ENCODE measurements around the gene ANKRD33. TPM values are rescaled to one million over a fixed set of nuclear protein-coding genes. Genes with fewer than 3 reads are reported as not detected.
A peak's percentile ranks its signal among the peaks of the same experiment; 100 is the strongest.

The ANKRD33 gene
- total RNA-seq, 2 donors from 2014 or later = 0.46 TPM; not detected in 1

DNA sequence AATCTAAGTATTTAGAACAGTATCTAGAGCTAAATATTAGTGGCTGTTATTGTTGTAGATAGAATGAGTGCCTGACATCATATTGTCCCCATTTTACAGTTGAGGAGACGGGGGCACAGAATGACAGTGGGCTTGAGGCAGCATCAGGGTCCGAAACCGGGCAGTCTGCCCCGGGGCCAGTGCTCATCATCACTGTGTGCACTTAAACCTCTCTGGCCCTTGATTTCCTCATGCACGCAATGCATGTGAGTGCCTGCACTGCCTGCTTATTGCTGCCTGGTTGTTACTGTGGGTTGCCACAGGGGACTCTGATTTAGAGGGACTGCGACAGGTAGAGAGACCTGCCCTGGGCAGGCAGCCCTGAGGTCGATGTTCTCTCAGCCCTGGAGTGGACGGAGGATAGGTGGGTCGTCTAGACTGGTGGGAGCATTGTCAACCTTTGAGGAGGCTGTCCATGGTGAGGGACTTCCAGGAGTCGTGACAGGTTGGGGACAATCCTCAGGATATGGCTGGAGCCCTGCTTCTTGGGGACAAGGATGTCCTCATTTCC lies 29.2 kb downstream of the ANKRD33 start:
- 91 to 100% methylated on average over 8 to 10 of the region's 10 CpGs for WGBS, 2 experiments (ENCODE audit: insufficient coverage in 1 of 2, insufficient read length in 1 of 2)
- Histone ChIP-seq H3K36me3 (ENCODE audit: control insufficient read depth, insufficient read depth, low read length) (no peaks in the 10 kb centered on the region), H3K9me3 (ENCODE audit: control insufficient read depth, low read length) (no peaks in the 10 kb centered on the region), H3K27ac (ENCODE audit: low read depth, low read length) (no peak overlapping the region), H3K4me3 (ENCODE audit: low read length) (no peak overlapping the region), H3K27me3 (ENCODE audit: control insufficient read depth, insufficient read depth, low read length, poor library complexity, severe bottlenecking) (no peaks in the 10 kb centered on the region), H3K4me1 (ENCODE audit: control insufficient read depth, insufficient read depth, low read length) (peaks cover 6% of the 10 kb centered on the region), H3K9ac (ENCODE audit: extremely low read depth, low read length, poor library complexity, severe bottlenecking) (no peak overlapping the region)
- no peak for DNase-seq
- Mint-ChIP-seq H3K4me3 (no peak overlapping the region), H3K36me3 (ENCODE audit: low read depth) (no peaks in the 10 kb centered on the region), H3K27me3 (ENCODE audit: insufficient read depth) (peaks cover 14% of the 10 kb centered on the region), H3K27ac (no peak overlapping the region), H3K4me1 (peaks cover 20% of the 10 kb centered on the region), H3K9me3 (no peaks in the 10 kb centered on the region)
- TF ChIP-seq, protein P1, sequence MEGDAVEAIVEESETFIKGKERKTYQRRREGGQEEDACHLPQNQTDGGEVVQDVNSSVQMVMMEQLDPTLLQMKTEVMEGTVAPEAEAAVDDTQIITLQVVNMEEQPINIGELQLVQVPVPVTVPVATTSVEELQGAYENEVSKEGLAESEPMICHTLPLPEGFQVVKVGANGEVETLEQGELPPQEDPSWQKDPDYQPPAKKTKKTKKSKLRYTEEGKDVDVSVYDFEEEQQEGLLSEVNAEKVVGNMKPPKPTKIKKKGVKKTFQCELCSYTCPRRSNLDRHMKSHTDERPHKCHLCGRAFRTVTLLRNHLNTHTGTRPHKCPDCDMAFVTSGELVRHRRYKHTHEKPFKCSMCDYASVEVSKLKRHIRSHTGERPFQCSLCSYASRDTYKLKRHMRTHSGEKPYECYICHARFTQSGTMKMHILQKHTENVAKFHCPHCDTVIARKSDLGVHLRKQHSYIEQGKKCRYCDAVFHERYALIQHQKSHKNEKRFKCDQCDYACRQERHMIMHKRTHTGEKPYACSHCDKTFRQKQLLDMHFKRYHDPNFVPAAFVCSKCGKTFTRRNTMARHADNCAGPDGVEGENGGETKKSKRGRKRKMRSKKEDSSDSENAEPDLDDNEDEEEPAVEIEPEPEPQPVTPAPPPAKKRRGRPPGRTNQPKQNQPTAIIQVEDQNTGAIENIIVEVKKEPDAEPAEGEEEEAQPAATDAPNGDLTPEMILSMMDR (conservative IDR thresholded peaks at IDR 0.05) = no peak

DNA sequence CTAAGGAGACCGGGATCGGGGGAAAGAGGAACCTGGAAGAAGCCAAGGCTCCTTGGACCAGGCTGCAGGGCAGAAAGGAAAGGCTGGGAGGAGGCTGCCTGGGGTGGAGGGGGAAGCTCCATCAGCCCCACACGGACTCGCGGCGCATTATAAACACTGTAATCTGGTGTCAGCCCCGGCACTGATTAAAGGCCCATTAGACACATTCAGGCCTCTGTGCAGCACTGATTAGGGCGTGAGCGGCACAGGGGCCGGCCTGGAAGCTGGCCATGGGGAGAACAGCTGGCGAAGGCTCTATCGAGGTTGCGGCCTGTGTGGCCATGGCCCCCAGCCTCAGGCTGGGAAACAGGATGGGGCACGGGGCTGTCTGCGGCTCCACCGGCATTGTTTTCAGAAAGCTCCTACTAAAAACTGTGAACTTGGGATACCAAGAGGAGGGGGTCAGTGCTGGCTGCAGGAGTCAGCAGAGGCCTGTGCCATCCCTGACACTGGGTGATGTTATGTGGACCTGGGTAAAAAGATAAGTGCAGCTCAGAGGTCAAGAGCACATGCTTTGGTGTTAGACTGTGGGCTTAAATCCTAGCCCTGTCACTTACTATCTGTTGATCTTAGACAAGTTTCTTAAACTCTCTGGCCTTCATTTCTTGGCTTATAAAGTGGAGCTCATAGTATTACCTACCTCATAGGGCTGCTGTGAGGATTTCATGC lies 30.0 kb downstream of the ANKRD33 start:
- Mint-ChIP-seq H3K27ac (no peak overlapping the region), H3K27me3 (ENCODE audit: insufficient read depth) (peaks cover 14% of the 10 kb centered on the region), H3K9me3 (no peaks in the 10 kb centered on the region), H3K36me3 (ENCODE audit: low read depth) (no peaks in the 10 kb centered on the region), H3K4me3 (no peak overlapping the region), H3K4me1 (peaks cover 21% of the 10 kb centered on the region)
- H3K36me3 ChIP-seq (ENCODE audit: control insufficient read depth, insufficient read depth, low read length) = no peaks in the 10 kb centered on the region
- H3K27me3 ChIP-seq (ENCODE audit: control insufficient read depth, insufficient read depth, low read length, poor library complexity, severe bottlenecking) = no peaks in the 10 kb centered on the region
- WGBS, 2 experiments (ENCODE audit: insufficient coverage in 1 of 2, insufficient read length in 1 of 2) = 91 to 100% methylated on average over 3 to 16 of the region's 16 CpGs
- H3K9me3 ChIP-seq (ENCODE audit: control insufficient read depth, low read length) = no peaks in the 10 kb centered on the region
- no peak overlapping the region for H3K9ac ChIP-seq (ENCODE audit: extremely low read depth, low read length, poor library complexity, severe bottlenecking)
- no peak overlapping the region for H3K27ac ChIP-seq (ENCODE audit: low read depth, low read length)
- no peak overlapping the region for H3K4me3 ChIP-seq (ENCODE audit: low read length)
- TF ChIP-seq, protein P1 (conservative IDR thresholded peaks at IDR 0.05) = no peak
- DNase-seq = peak; percentile 53
- H3K4me1 ChIP-seq (ENCODE audit: control insufficient read depth, insufficient read depth, low read length) = peaks cover 6% of the 10 kb centered on the region

DNA sequence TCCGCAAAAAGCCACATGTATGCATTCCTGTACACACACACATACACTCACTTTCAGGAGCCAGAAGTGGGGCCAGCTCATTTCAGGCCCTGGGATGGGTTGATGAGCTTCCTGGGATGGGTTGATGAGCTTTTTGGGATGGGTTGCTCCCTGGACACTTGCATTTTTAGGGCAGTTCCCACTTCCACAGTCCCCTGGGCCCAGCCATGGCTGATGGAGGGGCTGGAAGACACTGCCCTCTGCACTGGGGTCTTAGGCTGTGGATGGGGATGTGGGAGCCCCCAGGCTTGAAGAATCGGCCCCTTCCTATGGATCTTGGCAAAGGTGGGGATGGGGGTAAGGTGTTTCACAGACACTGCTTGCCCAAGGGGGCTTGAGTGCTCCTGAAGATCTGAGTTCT lies 32.1 kb downstream of the ANKRD33 start:
- H3K9me3 ChIP-seq (ENCODE audit: control insufficient read depth, low read length) = no peaks in the 10 kb centered on the region
- H3K27ac ChIP-seq (ENCODE audit: low read depth, low read length) = no peak overlapping the region
- TF ChIP-seq, protein P1 (conservative IDR thresholded peaks at IDR 0.05) = no peak
- Mint-ChIP-seq H3K36me3 (ENCODE audit: low read depth) (no peaks in the 10 kb centered on the region), H3K4me3 (no peak overlapping the region), H3K9me3 (no peaks in the 10 kb centered on the region), H3K27me3 (ENCODE audit: insufficient read depth) (peaks cover 16% of the 10 kb centered on the region), H3K4me1 (peaks cover 26% of the 10 kb centered on the region), H3K27ac (no peak overlapping the region)
- H3K4me1 ChIP-seq (ENCODE audit: control insufficient read depth, insufficient read depth, low read length) = peaks cover 6% of the 10 kb centered on the region
- no peaks in the 10 kb centered on the region for H3K27me3 ChIP-seq (ENCODE audit: control insufficient read depth, insufficient read depth, low read length, poor library complexity, severe bottlenecking)
- WGBS, 2 experiments (ENCODE audit: insufficient coverage in 1 of 2, insufficient read length in 1 of 2) = 92% methylated on average over 2 of the region's 2 CpGs; no CpG with 5 or more reads in 1 of the 2 experiments
- H3K9ac ChIP-seq (ENCODE audit: extremely low read depth, low read length, poor library complexity, severe bottlenecking) = no peak overlapping the region
- H3K4me3 ChIP-seq (ENCODE audit: low read length) = no peak overlapping the region
- DNase-seq = peak; percentile 29
- no peaks in the 10 kb centered on the region for H3K36me3 ChIP-seq (ENCODE audit: control insufficient read depth, insufficient read depth, low read length)
